K562 (cell line): ENCODE results near the gene ABLIM2. TPM values are rescaled to one million over a fixed set of nuclear protein-coding genes. Genes with fewer than 3 reads are reported as not detected.

Experiments used
- ATAC-seq: fragments of 200-7000 bp; cut with Tn5 transposase; 3 replicates; pipeline ENCODE4 v1.9.1; 2020; ENCODE audit warnings: moderate library complexity
- BruUV-seq: library from RNA; stranded (reverse); fragments of 400-500 nt; replicated peaks from 2 replicates; lab custom pipeline; 2021; lab: Mats Ljungman, UMichigan
- CTCF ChIA-PET: fragments of 300-600 bp; formaldehyde crosslinking; extraction: SDS; loops from one replicate; lab custom pipeline; 2021; ENCODE audit warnings: low intra/inter-chr PET ratio; lab: Yijun Ruan, JAX
- POLR2A ChIA-PET: fragments of 300-600, 350-650 bp; sonication (Branson Sonifier 250); formaldehyde crosslinking; extraction: SDS; loops from one replicate; lab custom pipeline; 2021; ENCODE audit warnings: antibody characterized with exemption, inconsistent platforms; lab: Yijun Ruan, JAX
- DNase-seq, 4 experiments: peaks; one replicate each; pipeline versions ENCODE4 v3.0.0 to v3.0.0-alpha.2; 2011 to 2018; ENCODE audit warnings: low spot score in 3 of 4, mixed read lengths in 3 of 4; ENCODE audit errors: extremely low read depth in 1 of 4
- FAIRE-seq: peaks from 2 replicates; lab custom pipeline; 2011; peaks lifted over from hg19 to GRCh38; lab: Jason Lieb, UNC
- H2AFZ ChIP-seq: 2 replicates; pipeline ENCODE4 v1.6.0; 2011; ENCODE audit warnings: low read depth, low read length, control low read depth, inconsistent platforms
- H3K27ac ChIP-seq: fragments of 200-600 bp; 3 replicates; pipeline ENCODE4 v1.8.0; 2011; ENCODE audit warnings: low read depth, mild to moderate bottlenecking, control low read depth, inconsistent platforms, low read length, moderate library complexity, mixed read lengths; ENCODE audit errors: extremely low read depth
- H3K27me3 ChIP-seq, 2 experiments: fragments of 300-600 bp in 1 of 2; 2 replicates in 1 of 2; 3 replicates in 1 of 2; pipeline versions ENCODE4 v1.6.0 to v1.8.0; 2011; ENCODE audit warnings: inconsistent platforms in 2 of 2, low read length in 2 of 2, mild to moderate bottlenecking in 1 of 2, mixed read lengths in 1 of 2, moderate library complexity in 1 of 2; ENCODE audit not compliant: control insufficient read depth in 2 of 2, insufficient read depth in 2 of 2
- H3K36me3 ChIP-seq: fragments of 300-600 bp; 3 replicates; pipeline ENCODE4 v1.8.0; 2011; ENCODE audit warnings: mild to moderate bottlenecking, low read length, inconsistent platforms; ENCODE audit not compliant: control insufficient read depth, insufficient read depth
- H3K4me1 ChIP-seq, 2 experiments: fragments of 200-600 bp in 1 of 2; replicated peaks in 1 of 2; 2 replicates in 1 of 2; 3 replicates in 1 of 2; pipeline versions ENCODE4 v1.5.1 to v1.8.0; 2011; ENCODE audit warnings: inconsistent platforms in 2 of 2, low read length in 2 of 2, mild to moderate bottlenecking in 1 of 2, mixed read lengths in 1 of 2, moderate library complexity in 1 of 2; ENCODE audit not compliant: control insufficient read depth in 2 of 2, insufficient read depth in 2 of 2
- H3K4me2 ChIP-seq: 2 replicates; pipeline ENCODE4 v1.6.1; 2011; ENCODE audit warnings: low read length, control low read depth, inconsistent platforms, mixed read lengths; ENCODE audit not compliant: insufficient read depth
- H3K4me3 ChIP-seq: fragments of 200-600 bp; sonication (generic), shearing (Covaris generic); 2 replicates; pipeline ENCODE4 v1.5.1; 2016; ENCODE audit warnings: control low read depth, inconsistent platforms
- H3K79me2 ChIP-seq: fragments of 200-600 bp; 3 replicates; pipeline ENCODE4 v1.8.0; 2011; ENCODE audit warnings: low read length, inconsistent platforms; ENCODE audit not compliant: control insufficient read depth, insufficient read depth
- H3K9ac ChIP-seq, 2 experiments: 2 replicates each; pipeline versions ENCODE4 v1.6.0 to v1.6.1; 2011; ENCODE audit warnings: low read depth in 2 of 2, low read length in 2 of 2, control low read depth in 1 of 2, inconsistent platforms in 1 of 2, mild to moderate bottlenecking in 1 of 2, mixed read lengths in 1 of 2; ENCODE audit not compliant: insufficient read depth in 1 of 2
- H3K9me1 ChIP-seq: one replicate; pipeline ENCODE4 v1.6.0; 2011; ENCODE audit warnings: inconsistent platforms, mild to moderate bottlenecking, low read length, moderate library complexity; ENCODE audit not compliant: control insufficient read depth, insufficient read depth
- H3K9me3 ChIP-seq: replicated peaks from 2 replicates; pipeline ENCODE4 v1.5.1; 2011; ENCODE audit warnings: low read depth, low read length, inconsistent platforms; ENCODE audit not compliant: control insufficient read depth, insufficient read depth
- H4K20me1 ChIP-seq: replicated peaks from 2 replicates; pipeline ENCODE4 v1.6.1; 2011; ENCODE audit warnings: low read length, inconsistent platforms, mixed read lengths; ENCODE audit not compliant: control insufficient read depth, insufficient read depth
- KAT2B ChIP-seq: IDR thresholded peaks from one replicate; pipeline ENCODE4 v1.6.1; 2012; ENCODE audit warnings: low read depth, mild to moderate bottlenecking, control low read depth, inconsistent platforms, low read length, moderate library complexity
- MXI1 ChIP-seq: IDR thresholded peaks from 2 replicates; pipeline ENCODE4 v1.6.1; 2011; ENCODE audit warnings: low read depth, mild to moderate bottlenecking, improper control_type of control experiment, low read length
- WGBS: fragments of 100-300 bp; shearing (Covaris generic); methylation state at CpG from one replicate; pipeline ENCODE4 v1.1.6; 2016; ENCODE audit warnings: low coverage, mixed read lengths; ENCODE audit not compliant: insufficient coverage; ENCODE audit errors: missing lambda C conversion rate; 5-methylcytosine and 5-hydroxymethylcytosine counted together
- in situ Hi-C: fragments of 300-500 bp; cut with MboI; formaldehyde crosslinking; loops from 4 replicates; pipeline ENCODE4 v1.15.0; 2018; ENCODE audit warnings: inconsistent platforms, mixed read lengths
- intact Hi-C: fragments of 100-400 bp; cut with micrococcal nuclease; formaldehyde crosslinking; loops from 2 replicates; pipeline ENCODE4 v1.14.2; 2022
- polyA plus RNA-seq, 8 experiments: library from polyadenylated mRNA; depleted of rRNA in 4 of 8; stranded (reverse) in 5 of 8; unstranded in 3 of 8; fragments of >200 nt; fragmentation: Nextera tagmentation in 2 of 8; fragmentation: Illumina TruSeq in 1 of 8; extraction: Ambion mirVana in 2 of 8; extraction: Trizol in 1 of 8; gene quantifications; 2 replicates each; pipeline versions ENCODE4 v1.2.1 to v1.2.3, GENCODE V29; 2011 to 2014; ENCODE audit warnings: inconsistent platforms in 1 of 8, missing spikeins in 1 of 8
- total RNA-seq, 7 experiments: library from RNA; depleted of rRNA in 6 of 7; stranded (reverse); fragments of >200 nt in 6 of 7; fragmentation: Illumina TruSeq in 2 of 7; extraction: Trizol in 2 of 7; gene quantifications; 2 replicates each; pipeline versions ENCODE4 v1.2.1 to v1.2.3, GENCODE V29; 2011 to 2021; ENCODE audit warnings: low replicate concordance in 1 of 7
- TF ChIP-seq, protein P1 (sequence below): sonication (generic); formaldehyde crosslinking; IDR thresholded peaks from 2 replicates; pipeline ENCODE4 v1.8.1; 2023; ENCODE audit warnings: mild to moderate bottlenecking, missing genetic modification reagents
- TF ChIP-seq, protein P2 (sequence below), 2 experiments: fragments of 250-450 bp in 1 of 2; fragments of 450-650 bp in 1 of 2; sonication (Bioruptor Pico) in 1 of 2; IDR thresholded peaks; 2 replicates each; pipeline versions ENCODE4 v1.6.1 to v1.8.0; 2016 to 2021; ENCODE audit warnings: mild to moderate bottlenecking in 2 of 2, moderate library complexity in 2 of 2, missing compliant biosample characterization in 1 of 2, missing genetic modification characterization in 1 of 2
- TF ChIP-seq, protein P3 (sequence below): fragments of 450-650 bp; IDR thresholded peaks from 2 replicates; pipeline ENCODE4 v1.6.1; 2016; ENCODE audit warnings: mild to moderate bottlenecking, moderate library complexity

Gene ABLIM2
- total and polyA plus RNA-seq, 9 of the 15 experiments (the other 6 are each of a cell fraction or from before 2014, with no cell fraction given) = not detected

- TF ChIP-seq, protein P1, sequence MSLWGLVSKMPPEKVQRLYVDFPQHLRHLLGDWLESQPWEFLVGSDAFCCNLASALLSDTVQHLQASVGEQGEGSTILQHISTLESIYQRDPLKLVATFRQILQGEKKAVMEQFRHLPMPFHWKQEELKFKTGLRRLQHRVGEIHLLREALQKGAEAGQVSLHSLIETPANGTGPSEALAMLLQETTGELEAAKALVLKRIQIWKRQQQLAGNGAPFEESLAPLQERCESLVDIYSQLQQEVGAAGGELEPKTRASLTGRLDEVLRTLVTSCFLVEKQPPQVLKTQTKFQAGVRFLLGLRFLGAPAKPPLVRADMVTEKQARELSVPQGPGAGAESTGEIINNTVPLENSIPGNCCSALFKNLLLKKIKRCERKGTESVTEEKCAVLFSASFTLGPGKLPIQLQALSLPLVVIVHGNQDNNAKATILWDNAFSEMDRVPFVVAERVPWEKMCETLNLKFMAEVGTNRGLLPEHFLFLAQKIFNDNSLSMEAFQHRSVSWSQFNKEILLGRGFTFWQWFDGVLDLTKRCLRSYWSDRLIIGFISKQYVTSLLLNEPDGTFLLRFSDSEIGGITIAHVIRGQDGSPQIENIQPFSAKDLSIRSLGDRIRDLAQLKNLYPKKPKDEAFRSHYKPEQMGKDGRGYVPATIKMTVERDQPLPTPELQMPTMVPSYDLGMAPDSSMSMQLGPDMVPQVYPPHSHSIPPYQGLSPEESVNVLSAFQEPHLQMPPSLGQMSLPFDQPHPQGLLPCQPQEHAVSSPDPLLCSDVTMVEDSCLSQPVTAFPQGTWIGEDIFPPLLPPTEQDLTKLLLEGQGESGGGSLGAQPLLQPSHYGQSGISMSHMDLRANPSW (CRISPR knock-in tag) = no peak
Observed at GRCh38 chr4:8119877-8120276, 38.7 kb downstream of the ABLIM2 start (continued).

DNA sequence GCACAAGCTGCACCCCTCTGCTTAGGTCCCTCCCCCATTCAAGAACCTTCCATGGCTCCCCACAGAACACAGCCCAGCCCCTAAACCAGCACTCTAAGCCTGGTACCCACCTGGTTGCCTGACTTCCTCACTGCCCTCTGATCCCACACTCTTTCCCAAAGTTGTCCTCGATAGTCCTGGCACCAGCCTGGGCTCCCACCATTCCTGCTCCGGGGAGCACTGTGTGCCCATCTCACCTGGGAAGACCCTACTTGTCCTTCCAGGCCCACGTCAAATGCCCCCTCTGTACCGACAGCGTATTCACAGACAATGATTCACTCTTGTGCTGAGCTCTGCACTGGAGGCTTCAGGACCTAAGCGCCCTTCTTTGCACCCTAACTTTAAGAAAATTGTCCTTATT lies 40.1 kb downstream of the ABLIM2 start:
- no TSS peak for BruUV-seq
- Histone ChIP-seq H3K36me3 (no peaks in the 10 kb centered on the region), H3K27ac (no peak overlapping the region), H3K9ac (no peak overlapping the region), H3K4me1 (peaks cover 0 to 6% of the 10 kb centered on the region in 2 experiments; a peak in 3 of 5 replicates), H3K4me2 (no peak overlapping the region), H3K9me1 (no peaks in the 10 kb centered on the region), H2AFZ (no peak overlapping the region), H3K27me3 (peaks cover 7 to 65% of the 10 kb centered on the region in 2 experiments; a peak in 4 of 5 replicates), H4K20me1 (no peaks in the 10 kb centered on the region; the same call in 1 of the 2 replicates), H3K4me3 (no peak overlapping the region), H3K79me2 (no peaks in the 10 kb centered on the region), H3K9me3 (no peaks in the 10 kb centered on the region)
- 0% methylated on average over 6 of the region's 6 CpGs for WGBS
- DNase-seq = no peak
- no peak for ATAC-seq
- POLR2A ChIA-PET = no interaction called here
- in situ Hi-C loops = no loop called here
- intact Hi-C loops = no loop called here
- no peak for FAIRE-seq
- CTCF ChIA-PET = no interaction called here
- TF ChIP-seq, protein P2, sequence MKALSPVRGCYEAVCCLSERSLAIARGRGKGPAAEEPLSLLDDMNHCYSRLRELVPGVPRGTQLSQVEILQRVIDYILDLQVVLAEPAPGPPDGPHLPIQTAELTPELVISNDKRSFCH (CRISPR knock-in tag; IDR thresholded peaks at IDR 0.05) = no peak
- TF ChIP-seq, protein P2 (tag; IDR thresholded peaks at IDR 0.05) = no peak
- TF ChIP-seq MXI1 (no peak), KAT2B (no peak)
- TF ChIP-seq, protein P3, sequence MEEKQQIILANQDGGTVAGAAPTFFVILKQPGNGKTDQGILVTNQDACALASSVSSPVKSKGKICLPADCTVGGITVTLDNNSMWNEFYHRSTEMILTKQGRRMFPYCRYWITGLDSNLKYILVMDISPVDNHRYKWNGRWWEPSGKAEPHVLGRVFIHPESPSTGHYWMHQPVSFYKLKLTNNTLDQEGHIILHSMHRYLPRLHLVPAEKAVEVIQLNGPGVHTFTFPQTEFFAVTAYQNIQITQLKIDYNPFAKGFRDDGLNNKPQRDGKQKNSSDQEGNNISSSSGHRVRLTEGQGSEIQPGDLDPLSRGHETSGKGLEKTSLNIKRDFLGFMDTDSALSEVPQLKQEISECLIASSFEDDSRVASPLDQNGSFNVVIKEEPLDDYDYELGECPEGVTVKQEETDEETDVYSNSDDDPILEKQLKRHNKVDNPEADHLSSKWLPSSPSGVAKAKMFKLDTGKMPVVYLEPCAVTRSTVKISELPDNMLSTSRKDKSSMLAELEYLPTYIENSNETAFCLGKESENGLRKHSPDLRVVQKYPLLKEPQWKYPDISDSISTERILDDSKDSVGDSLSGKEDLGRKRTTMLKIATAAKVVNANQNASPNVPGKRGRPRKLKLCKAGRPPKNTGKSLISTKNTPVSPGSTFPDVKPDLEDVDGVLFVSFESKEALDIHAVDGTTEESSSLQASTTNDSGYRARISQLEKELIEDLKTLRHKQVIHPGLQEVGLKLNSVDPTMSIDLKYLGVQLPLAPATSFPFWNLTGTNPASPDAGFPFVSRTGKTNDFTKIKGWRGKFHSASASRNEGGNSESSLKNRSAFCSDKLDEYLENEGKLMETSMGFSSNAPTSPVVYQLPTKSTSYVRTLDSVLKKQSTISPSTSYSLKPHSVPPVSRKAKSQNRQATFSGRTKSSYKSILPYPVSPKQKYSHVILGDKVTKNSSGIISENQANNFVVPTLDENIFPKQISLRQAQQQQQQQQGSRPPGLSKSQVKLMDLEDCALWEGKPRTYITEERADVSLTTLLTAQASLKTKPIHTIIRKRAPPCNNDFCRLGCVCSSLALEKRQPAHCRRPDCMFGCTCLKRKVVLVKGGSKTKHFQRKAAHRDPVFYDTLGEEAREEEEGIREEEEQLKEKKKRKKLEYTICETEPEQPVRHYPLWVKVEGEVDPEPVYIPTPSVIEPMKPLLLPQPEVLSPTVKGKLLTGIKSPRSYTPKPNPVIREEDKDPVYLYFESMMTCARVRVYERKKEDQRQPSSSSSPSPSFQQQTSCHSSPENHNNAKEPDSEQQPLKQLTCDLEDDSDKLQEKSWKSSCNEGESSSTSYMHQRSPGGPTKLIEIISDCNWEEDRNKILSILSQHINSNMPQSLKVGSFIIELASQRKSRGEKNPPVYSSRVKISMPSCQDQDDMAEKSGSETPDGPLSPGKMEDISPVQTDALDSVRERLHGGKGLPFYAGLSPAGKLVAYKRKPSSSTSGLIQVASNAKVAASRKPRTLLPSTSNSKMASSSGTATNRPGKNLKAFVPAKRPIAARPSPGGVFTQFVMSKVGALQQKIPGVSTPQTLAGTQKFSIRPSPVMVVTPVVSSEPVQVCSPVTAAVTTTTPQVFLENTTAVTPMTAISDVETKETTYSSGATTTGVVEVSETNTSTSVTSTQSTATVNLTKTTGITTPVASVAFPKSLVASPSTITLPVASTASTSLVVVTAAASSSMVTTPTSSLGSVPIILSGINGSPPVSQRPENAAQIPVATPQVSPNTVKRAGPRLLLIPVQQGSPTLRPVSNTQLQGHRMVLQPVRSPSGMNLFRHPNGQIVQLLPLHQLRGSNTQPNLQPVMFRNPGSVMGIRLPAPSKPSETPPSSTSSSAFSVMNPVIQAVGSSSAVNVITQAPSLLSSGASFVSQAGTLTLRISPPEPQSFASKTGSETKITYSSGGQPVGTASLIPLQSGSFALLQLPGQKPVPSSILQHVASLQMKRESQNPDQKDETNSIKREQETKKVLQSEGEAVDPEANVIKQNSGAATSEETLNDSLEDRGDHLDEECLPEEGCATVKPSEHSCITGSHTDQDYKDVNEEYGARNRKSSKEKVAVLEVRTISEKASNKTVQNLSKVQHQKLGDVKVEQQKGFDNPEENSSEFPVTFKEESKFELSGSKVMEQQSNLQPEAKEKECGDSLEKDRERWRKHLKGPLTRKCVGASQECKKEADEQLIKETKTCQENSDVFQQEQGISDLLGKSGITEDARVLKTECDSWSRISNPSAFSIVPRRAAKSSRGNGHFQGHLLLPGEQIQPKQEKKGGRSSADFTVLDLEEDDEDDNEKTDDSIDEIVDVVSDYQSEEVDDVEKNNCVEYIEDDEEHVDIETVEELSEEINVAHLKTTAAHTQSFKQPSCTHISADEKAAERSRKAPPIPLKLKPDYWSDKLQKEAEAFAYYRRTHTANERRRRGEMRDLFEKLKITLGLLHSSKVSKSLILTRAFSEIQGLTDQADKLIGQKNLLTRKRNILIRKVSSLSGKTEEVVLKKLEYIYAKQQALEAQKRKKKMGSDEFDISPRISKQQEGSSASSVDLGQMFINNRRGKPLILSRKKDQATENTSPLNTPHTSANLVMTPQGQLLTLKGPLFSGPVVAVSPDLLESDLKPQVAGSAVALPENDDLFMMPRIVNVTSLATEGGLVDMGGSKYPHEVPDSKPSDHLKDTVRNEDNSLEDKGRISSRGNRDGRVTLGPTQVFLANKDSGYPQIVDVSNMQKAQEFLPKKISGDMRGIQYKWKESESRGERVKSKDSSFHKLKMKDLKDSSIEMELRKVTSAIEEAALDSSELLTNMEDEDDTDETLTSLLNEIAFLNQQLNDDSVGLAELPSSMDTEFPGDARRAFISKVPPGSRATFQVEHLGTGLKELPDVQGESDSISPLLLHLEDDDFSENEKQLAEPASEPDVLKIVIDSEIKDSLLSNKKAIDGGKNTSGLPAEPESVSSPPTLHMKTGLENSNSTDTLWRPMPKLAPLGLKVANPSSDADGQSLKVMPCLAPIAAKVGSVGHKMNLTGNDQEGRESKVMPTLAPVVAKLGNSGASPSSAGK = no peak
